CD14-positive monocyte (primary cell): ENCODE data around the gene SMARCB1. TPM values are rescaled to one million over a fixed set of nuclear protein-coding genes. Genes with fewer than 3 reads are reported as not detected.

Experiments
- DNase-seq, 3 donors: peaks; one replicate each; pipeline ENCODE4 v3.0.0-alpha.2; 2011 to 2022
- H2AFZ ChIP-seq: 2 replicates; pipeline ENCODE4 v1.6.0; 2012; ENCODE audit warnings: mild to moderate bottlenecking, low read depth, low read length, inconsistent platforms; ENCODE audit not compliant: insufficient read depth, poor library complexity, severe bottlenecking
- H3K27ac ChIP-seq, 2 donors: 1 replicate in 1 of 2; 2 replicates in 1 of 2; pipeline ENCODE4 v1.5.1; 2012 to 2013; ENCODE audit warnings: low read length in 2 of 2, control low read depth in 1 of 2, inconsistent platforms in 1 of 2, low read depth in 1 of 2, mild to moderate bottlenecking in 1 of 2
- H3K27me3 ChIP-seq, 2 donors: one replicate each; pipeline versions ENCODE4 v1.6.0 to v1.6.1; 2011 to 2013; ENCODE audit warnings: low read length in 2 of 2; ENCODE audit not compliant: control insufficient read depth in 2 of 2, insufficient read depth in 2 of 2
- H3K36me3 ChIP-seq, 2 donors: replicated peaks in 1 of 2; 1 replicate in 1 of 2; 2 replicates in 1 of 2; pipeline versions ENCODE4 v1.5.1 to v1.6.1; 2012 to 2013; ENCODE audit warnings: low read length in 2 of 2, control low read depth in 1 of 2, inconsistent platforms in 1 of 2, mild to moderate bottlenecking in 1 of 2; ENCODE audit not compliant: insufficient read depth in 2 of 2, control insufficient read depth in 1 of 2
- H3K4me1 ChIP-seq, 2 donors: 1 replicate in 1 of 2; 2 replicates in 1 of 2; pipeline versions ENCODE4 v1.5.1 to v1.6.1; 2012 to 2013; ENCODE audit warnings: low read length in 2 of 2, control low read depth in 1 of 2, inconsistent platforms in 1 of 2, mild to moderate bottlenecking in 1 of 2, moderate library complexity in 1 of 2; ENCODE audit not compliant: insufficient read depth in 2 of 2, control insufficient read depth in 1 of 2
- H3K4me2 ChIP-seq: replicated peaks from 2 replicates; pipeline ENCODE3; 2012; ENCODE audit warnings: low read length, moderate library complexity, mild to moderate bottlenecking; ENCODE audit not compliant: poor library complexity, severe bottlenecking; ENCODE audit errors: extremely low read depth
- H3K4me3 ChIP-seq, 3 experiments: fragments of 200-600 bp in 1 of 3; sonication (generic) in 1 of 3; replicated peaks in 1 of 3; 1 replicate in 2 of 3; 2 replicates in 1 of 3; pipeline ENCODE4 v1.5.1; 2011 to 2013; ENCODE audit warnings: low read length in 3 of 3, mild to moderate bottlenecking in 3 of 3, control low read depth in 2 of 3, low read depth in 2 of 3, inconsistent platforms in 1 of 3, moderate library complexity in 1 of 3
- H3K79me2 ChIP-seq: 2 replicates; pipeline ENCODE4 v1.6.0; 2012; ENCODE audit warnings: mild to moderate bottlenecking, control low read depth, inconsistent platforms, low read length, moderate library complexity; ENCODE audit not compliant: insufficient read depth
- H3K9ac ChIP-seq: 2 replicates; pipeline ENCODE4 v1.6.0; 2017; ENCODE audit warnings: low read length, mild to moderate bottlenecking; ENCODE audit not compliant: insufficient read depth, poor library complexity, severe bottlenecking
- H3K9me3 ChIP-seq, 2 donors: replicated peaks in 1 of 2; 1 replicate in 1 of 2; 2 replicates in 1 of 2; pipeline versions ENCODE4 v1.5.1 to v1.6.1; 2012 to 2013; ENCODE audit warnings: low read length in 2 of 2, control low read depth in 1 of 2; ENCODE audit not compliant: control insufficient read depth in 1 of 2, insufficient read depth in 1 of 2
- H4K20me1 ChIP-seq: 2 replicates; pipeline ENCODE4 v1.6.0; 2012; ENCODE audit warnings: mild to moderate bottlenecking, low read length, control low read depth, moderate library complexity; ENCODE audit not compliant: insufficient read depth
- H3K27ac Mint-ChIP-seq, 7 donors: one replicate each; pipeline ENCODE4 v1.8.0; 2020; ENCODE audit warnings: mild to moderate bottlenecking in 7 of 7, mixed read lengths in 7 of 7, moderate library complexity in 6 of 7, inconsistent platforms in 2 of 7
- H3K27me3 Mint-ChIP-seq, 3 donors: one replicate each; pipeline ENCODE4 v1.8.0; 2021 to 2022; ENCODE audit warnings: low read depth in 3 of 3, mild to moderate bottlenecking in 3 of 3, mixed read lengths in 3 of 3, moderate library complexity in 3 of 3, inconsistent platforms in 1 of 3
- H3K36me3 Mint-ChIP-seq, 2 donors: one replicate each; pipeline ENCODE4 v1.8.0; 2020; ENCODE audit warnings: mixed read lengths in 2 of 2, inconsistent platforms in 1 of 2, mild to moderate bottlenecking in 1 of 2
- H3K4me1 Mint-ChIP-seq: one replicate; pipeline ENCODE4 v1.8.0; 2020; ENCODE audit warnings: mild to moderate bottlenecking, mixed read lengths
- H3K4me3 Mint-ChIP-seq, 2 donors: one replicate each; pipeline ENCODE4 v1.8.0; 2020; ENCODE audit warnings: mild to moderate bottlenecking in 2 of 2, mixed read lengths in 2 of 2, moderate library complexity in 1 of 2
- H3K9me3 Mint-ChIP-seq, 7 donors: one replicate each; pipeline ENCODE4 v1.8.0; 2020 to 2022; ENCODE audit warnings: mixed read lengths in 7 of 7, mild to moderate bottlenecking in 6 of 7, moderate library complexity in 6 of 7, inconsistent platforms in 2 of 7
- CTCF ChIP-seq: fragments of 200-600 bp; IDR thresholded peaks from one replicate; pipeline ENCODE4 v1.8.0; 2022; ENCODE audit warnings: antibody characterized with exemption, mild to moderate bottlenecking
- WGBS: methylation state at CpG from one replicate; pipeline ENCODE4 v1.1.5; 2013; ENCODE audit warnings: missing lambda C conversion rate; ENCODE audit not compliant: insufficient coverage; 5-methylcytosine and 5-hydroxymethylcytosine counted together
- intact Hi-C, 2 donors: fragments of 100-400 bp; cut with micrococcal nuclease; formaldehyde crosslinking; loops; one replicate each; pipeline versions ENCODE4 v1.15.0 to v1.15.1; 2023
- polyA plus RNA-seq, 3 donors: library from polyadenylated mRNA; depleted of rRNA in 1 of 3; unstranded in 2 of 3; stranded (reverse) in 1 of 3; fragments of 300-500 nt in 2 of 3; fragments of >200 nt in 1 of 3; fragmentation: Illumina TruSeq in 2 of 3; gene quantifications; 1 replicate in 2 of 3; 2 replicates in 1 of 3; pipeline ENCODE4 v1.2.3, GENCODE V29; 2012 to 2021

The SMARCB1 gene
- polyA plus RNA-seq, 3 donors = 30.3 to 71.8 (median 31.5) TPM

GRCh38 chr22:23834793-23835483, 48.2 kb downstream of the SMARCB1 start:
- peaks cover 1 to 8% (median 3%) of the 10 kb centered on the region in 3 donors for H3K27me3 Mint-ChIP-seq
- H3K79me2 ChIP-seq = no peaks in the 10 kb centered on the region
- peaks cover 51 to 67% of the 10 kb centered on the region in 2 donors for H3K36me3 ChIP-seq
- intact Hi-C loops = loop anchor here in 1 of 2 donors (5.0 kb wide), 1 partner anchor 118 kb away; no protein-coding TSS in a partner anchor
- TF ChIP-seq CTCF = no peak
- H3K27ac ChIP-seq = no peak overlapping the region
- no peaks in the 10 kb centered on the region for H3K9me3 Mint-ChIP-seq
- no peak overlapping the region for H3K4me3 Mint-ChIP-seq
- H4K20me1 ChIP-seq = peaks cover 30% of the 10 kb centered on the region
- H2AFZ ChIP-seq = no peak overlapping the region
- H3K4me3 ChIP-seq = no peak overlapping the region
- peaks cover 16 to 17% of the 10 kb centered on the region in 2 donors for H3K4me1 ChIP-seq
- peaks cover 36 to 68% of the 10 kb centered on the region in 2 donors for H3K36me3 Mint-ChIP-seq
- peak overlapping the region in 2 of 7 donors; percentile 9 to 68 for H3K27ac Mint-ChIP-seq
- no peaks in the 10 kb centered on the region for H3K27me3 ChIP-seq
- H3K4me2 ChIP-seq = no peak overlapping the region
- H3K4me1 Mint-ChIP-seq = peaks cover 20% of the 10 kb centered on the region
- peak in 1 of 3 donors; percentile 3 for DNase-seq
- 97% methylated on average over 9 of the region's 10 CpGs for WGBS
- no peak overlapping the region for H3K9ac ChIP-seq
- H3K9me3 ChIP-seq = no peaks in the 10 kb centered on the region

- WGBS = 78% methylated on average over 3 of the region's 11 CpGs
- Histone ChIP-seq H3K36me3 (peaks cover 51 to 60% of the 10 kb centered on the region in 2 donors), H3K4me2 (no peak overlapping the region)
Observed at GRCh38 chr22:23835484-23836144, 48.8 kb downstream of the SMARCB1 start.

More at GRCh38 chr22:23835484-23836144, 48.8 kb downstream of the SMARCB1 start:
- no peaks in the 10 kb centered on the region for H3K27me3 ChIP-seq
- H3K79me2 ChIP-seq = no peaks in the 10 kb centered on the region
- Mint-ChIP-seq H3K4me3 (no peak overlapping the region), H3K36me3 (peaks cover 31 to 61% of the 10 kb centered on the region in 2 donors), H3K27me3 (peaks cover 1 to 8% (median 3%) of the 10 kb centered on the region in 3 donors), H3K9me3 (no peaks in the 10 kb centered on the region), H3K4me1 (peaks cover 20% of the 10 kb centered on the region), H3K27ac (peak overlapping the region in 4 of 7 donors; percentile 8 to 79 (median 18))
- no peak for TF ChIP-seq CTCF
- no peak overlapping the region for H3K9ac ChIP-seq
- intact Hi-C loops = loop anchor here in 1 of 2 donors (5.0 kb wide), 1 partner anchor 118 kb away; no protein-coding TSS in a partner anchor
- H4K20me1 ChIP-seq = peaks cover 29% of the 10 kb centered on the region
- no peak overlapping the region for H3K27ac ChIP-seq
- DNase-seq = peak in 1 of 3 donors; percentile 2
- peaks cover 16 to 17% of the 10 kb centered on the region in 2 donors for H3K4me1 ChIP-seq
- no peak overlapping the region for H2AFZ ChIP-seq
- no peaks in the 10 kb centered on the region for H3K9me3 ChIP-seq
- no peak overlapping the region for H3K4me3 ChIP-seq
